ENCODE data around the gene CYB5D1. TPM values are rescaled to one million over a fixed set of nuclear protein-coding genes. Genes with fewer than 3 reads are reported as not detected.

Gene CYB5D1
- total and polyA plus RNA-seq, 2 of the 8 experiments (the other 6 are each of a cell fraction or from before 2014, with no cell fraction given) = 11.0 to 18.0 TPM

DNA sequence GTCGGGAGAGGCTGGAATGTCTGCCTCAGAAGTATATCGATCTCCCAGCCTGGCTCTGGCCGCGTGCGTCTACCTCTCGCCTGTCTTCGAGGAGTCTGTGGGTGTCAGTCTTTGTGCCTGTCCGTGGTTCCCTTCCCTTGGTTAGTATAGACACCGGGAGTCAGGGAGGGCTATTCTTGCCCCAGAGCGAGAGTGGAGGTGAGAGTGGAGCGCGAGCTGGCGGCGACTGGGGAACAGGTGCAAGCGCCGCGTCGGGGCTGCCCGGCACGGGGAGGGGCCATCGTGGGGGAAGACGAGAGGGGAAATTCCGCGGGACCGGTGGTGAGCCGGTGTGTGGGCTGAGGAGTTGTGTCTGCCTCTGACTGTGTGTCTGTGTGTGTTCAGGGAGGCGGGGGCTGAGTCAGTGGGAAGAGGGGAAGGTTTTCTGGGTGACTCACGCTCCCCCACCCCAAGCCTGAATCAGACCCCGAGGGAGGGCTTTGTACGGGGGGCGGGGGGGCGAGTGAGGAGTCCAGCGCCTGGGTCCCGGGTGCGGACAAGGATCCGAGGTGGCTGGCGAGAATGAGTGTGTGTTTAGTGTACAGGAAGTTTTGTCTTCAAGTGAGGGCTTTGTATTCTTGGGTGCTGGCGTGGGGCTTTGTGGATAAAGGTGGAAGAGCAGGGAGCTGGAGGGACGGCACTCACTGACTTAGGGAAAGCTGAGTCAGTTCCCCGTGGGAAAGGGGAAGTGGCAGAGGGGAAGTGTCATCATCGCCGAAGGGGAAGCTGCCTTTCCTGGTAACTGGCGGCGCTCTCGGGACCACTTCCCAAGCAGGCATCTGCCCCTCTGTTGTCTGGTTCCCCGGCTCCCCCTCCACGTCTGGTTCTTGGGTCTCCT lies 15.2 kb upstream of the CYB5D1 start (continued):
- TF ChIP-seq EGR1 (IDR thresholded peaks at IDR 0.05; ENCODE audit: borderline replicate concordance, low read depth, low read length) = peak; percentile 81; the same call in 1 of the 2 replicates
- TF ChIP-seq RBBP5 (IDR thresholded peaks at IDR 0.05; ENCODE audit: borderline replicate concordance, low read depth, low read length) = 0 out of 2 replicates have a peak, but pooled peaks have one; percentile 38
- TF ChIP-seq RAD21 (IDR thresholded peaks at IDR 0.05 in 1 of 2, conservative IDR thresholded peaks at IDR 0.05 in 1 of 2; ENCODE audit: low read depth in 2 of 2, low read length in 2 of 2) = no peak
- TF ChIP-seq JUND (IDR thresholded peaks at IDR 0.05; ENCODE audit: low read length) = no peak
- no peak for TF ChIP-seq PHF8 (conservative IDR thresholded peaks at IDR 0.05; ENCODE audit: low read depth, low read length)
- no peak for TF ChIP-seq KDM1A (IDR thresholded peaks at IDR 0.05; ENCODE audit: borderline replicate concordance, low read length)
- no peak for TF ChIP-seq TAF1 (IDR thresholded peaks at IDR 0.05; ENCODE audit: low read depth, low read length)
- 0 out of 2 replicates have a peak, but pooled peaks have one; percentile 8 for TF ChIP-seq CREB1 (IDR thresholded peaks at IDR 0.05)
- TF ChIP-seq EZH2 (IDR thresholded peaks at IDR 0.05; ENCODE audit: low read depth, low read length, severe bottlenecking) = no peak
- TF ChIP-seq, protein P1, sequence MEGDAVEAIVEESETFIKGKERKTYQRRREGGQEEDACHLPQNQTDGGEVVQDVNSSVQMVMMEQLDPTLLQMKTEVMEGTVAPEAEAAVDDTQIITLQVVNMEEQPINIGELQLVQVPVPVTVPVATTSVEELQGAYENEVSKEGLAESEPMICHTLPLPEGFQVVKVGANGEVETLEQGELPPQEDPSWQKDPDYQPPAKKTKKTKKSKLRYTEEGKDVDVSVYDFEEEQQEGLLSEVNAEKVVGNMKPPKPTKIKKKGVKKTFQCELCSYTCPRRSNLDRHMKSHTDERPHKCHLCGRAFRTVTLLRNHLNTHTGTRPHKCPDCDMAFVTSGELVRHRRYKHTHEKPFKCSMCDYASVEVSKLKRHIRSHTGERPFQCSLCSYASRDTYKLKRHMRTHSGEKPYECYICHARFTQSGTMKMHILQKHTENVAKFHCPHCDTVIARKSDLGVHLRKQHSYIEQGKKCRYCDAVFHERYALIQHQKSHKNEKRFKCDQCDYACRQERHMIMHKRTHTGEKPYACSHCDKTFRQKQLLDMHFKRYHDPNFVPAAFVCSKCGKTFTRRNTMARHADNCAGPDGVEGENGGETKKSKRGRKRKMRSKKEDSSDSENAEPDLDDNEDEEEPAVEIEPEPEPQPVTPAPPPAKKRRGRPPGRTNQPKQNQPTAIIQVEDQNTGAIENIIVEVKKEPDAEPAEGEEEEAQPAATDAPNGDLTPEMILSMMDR (IDR thresholded peaks at IDR 0.05; ENCODE audit: control extremely low read depth in 1 of 3, insufficient read depth in 1 of 3, low read depth in 1 of 3, low read length in 3 of 3) = no peak
- TF ChIP-seq ZNF274 (IDR thresholded peaks at IDR 0.05; ENCODE audit: borderline replicate concordance, extremely low read depth, low read length) = no peak
- TF ChIP-seq MAFK (IDR thresholded peaks at IDR 0.05; ENCODE audit: low read depth, low read length) = no peak
- no peak for TF ChIP-seq CEBPB (IDR thresholded peaks at IDR 0.05; ENCODE audit: low read depth, low read length)
- TF ChIP-seq, protein P2, sequence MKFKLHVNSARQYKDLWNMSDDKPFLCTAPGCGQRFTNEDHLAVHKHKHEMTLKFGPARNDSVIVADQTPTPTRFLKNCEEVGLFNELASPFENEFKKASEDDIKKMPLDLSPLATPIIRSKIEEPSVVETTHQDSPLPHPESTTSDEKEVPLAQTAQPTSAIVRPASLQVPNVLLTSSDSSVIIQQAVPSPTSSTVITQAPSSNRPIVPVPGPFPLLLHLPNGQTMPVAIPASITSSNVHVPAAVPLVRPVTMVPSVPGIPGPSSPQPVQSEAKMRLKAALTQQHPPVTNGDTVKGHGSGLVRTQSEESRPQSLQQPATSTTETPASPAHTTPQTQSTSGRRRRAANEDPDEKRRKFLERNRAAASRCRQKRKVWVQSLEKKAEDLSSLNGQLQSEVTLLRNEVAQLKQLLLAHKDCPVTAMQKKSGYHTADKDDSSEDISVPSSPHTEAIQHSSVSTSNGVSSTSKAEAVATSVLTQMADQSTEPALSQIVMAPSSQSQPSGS (IDR thresholded peaks at IDR 0.05; ENCODE audit: low read length) = no peak
- TF ChIP-seq, protein P3, sequence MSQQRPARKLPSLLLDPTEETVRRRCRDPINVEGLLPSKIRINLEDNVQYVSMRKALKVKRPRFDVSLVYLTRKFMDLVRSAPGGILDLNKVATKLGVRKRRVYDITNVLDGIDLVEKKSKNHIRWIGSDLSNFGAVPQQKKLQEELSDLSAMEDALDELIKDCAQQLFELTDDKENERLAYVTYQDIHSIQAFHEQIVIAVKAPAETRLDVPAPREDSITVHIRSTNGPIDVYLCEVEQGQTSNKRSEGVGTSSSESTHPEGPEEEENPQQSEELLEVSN (IDR thresholded peaks at IDR 0.05) = peak; percentile 39
- no peak for TF ChIP-seq BCL11A (IDR thresholded peaks at IDR 0.05; ENCODE audit: low read depth in 2 of 2, low read length in 2 of 2)

Measured in H1 (cell line).